Vagina (tissue), 2 donors: ENCODE measurements around the gene FMNL2.

ENCODE experiments used
- CTCF ChIP-seq, 3 experiments: fragments of 450-650 bp in 2 of 3; fragments of 200-600 bp in 1 of 3; sonication (generic) in 1 of 3; IDR thresholded peaks; one replicate each; pipeline ENCODE4 v1.5.1; 2017 to 2019; ENCODE audit warnings: antibody characterized with exemption in 3 of 3, mild to moderate bottlenecking in 2 of 3, moderate library complexity in 2 of 3
- POLR2A ChIP-seq, 2 donors: fragments of 450-650 bp; IDR thresholded peaks; one replicate each; pipeline ENCODE4 v1.6.1; 2017; ENCODE audit warnings: antibody characterized with exemption in 2 of 2, mild to moderate bottlenecking in 2 of 2, moderate library complexity in 2 of 2

- TF ChIP-seq POLR2A (IDR thresholded peaks at IDR 0.05): no peak
- TF ChIP-seq CTCF (IDR thresholded peaks at IDR 0.05): no peak
These were observed 144.3 kb downstream of the FMNL2 start for GRCh38 chr2:152479282-152479681.
